MM.1S (cell line): Measurements from ENCODE around the gene UNC5C.

Experiments used
- DNase-seq: peaks from one replicate; pipeline ENCODE4 v3.0.0-alpha.2; 2015
- H2AFZ ChIP-seq: fragments of 300-600 bp; sonication (generic); 2 replicates; pipeline ENCODE4 v1.6.0; 2016; ENCODE audit warnings: antibody characterized with exemption, low read length
- H3F3A ChIP-seq: fragments of 300-600 bp; sonication (generic); 2 replicates; pipeline ENCODE4 v1.6.1; 2016; ENCODE audit warnings: mild to moderate bottlenecking, antibody characterized with exemption, low read length, moderate library complexity, mixed read lengths; ENCODE audit not compliant: insufficient read depth
- H3K27ac ChIP-seq: fragments of 300-600 bp; sonication (generic); 2 replicates; pipeline ENCODE4 v1.5.1; 2016; ENCODE audit warnings: mild to moderate bottlenecking, low read length
- H3K27me3 ChIP-seq: fragments of 300-600 bp; sonication (generic); replicated peaks from 2 replicates; pipeline ENCODE4 v1.6.0; 2016; ENCODE audit warnings: low read length; ENCODE audit not compliant: insufficient read depth
- H3K36me3 ChIP-seq: fragments of 300-600 bp; sonication (generic); replicated peaks from 2 replicates; pipeline ENCODE4 v1.6.1; 2016; ENCODE audit warnings: mild to moderate bottlenecking, low read length, mixed read lengths; ENCODE audit not compliant: insufficient read depth
- H3K4me1 ChIP-seq: fragments of 300-600 bp; sonication (generic); 2 replicates; pipeline ENCODE4 v1.6.1; 2016; ENCODE audit warnings: low read length, mixed read lengths
- H3K4me2 ChIP-seq: fragments of 300-600 bp; sonication (generic); 2 replicates; pipeline ENCODE4 v1.6.0; 2016; ENCODE audit warnings: low read depth, low read length
- H3K4me3 ChIP-seq: fragments of 300-600 bp; sonication (generic); 2 replicates; pipeline ENCODE4 v1.5.1; 2016; ENCODE audit warnings: low read length, mixed read lengths
- H3K79me2 ChIP-seq: fragments of 300-600 bp; sonication (generic); 2 replicates; pipeline ENCODE4 v1.6.1; 2016; ENCODE audit warnings: mixed run types, low read length, mixed read lengths
- H3K9ac ChIP-seq: fragments of 300-600 bp; sonication (generic); 2 replicates; pipeline ENCODE4 v1.6.1; 2016; ENCODE audit warnings: low read length, mixed read lengths
- H3K9me2 ChIP-seq: fragments of 300-600 bp; sonication (generic); replicated peaks from 2 replicates; pipeline ENCODE4 v1.6.1; 2016; ENCODE audit warnings: mild to moderate bottlenecking, low read length, mixed read lengths; ENCODE audit not compliant: insufficient read depth
- H3K9me3 ChIP-seq: fragments of 300-600 bp; sonication (generic); replicated peaks from 2 replicates; pipeline ENCODE4 v1.6.1; 2016; ENCODE audit warnings: mild to moderate bottlenecking, low read length, mixed read lengths; ENCODE audit not compliant: insufficient read depth
- H4K20me1 ChIP-seq: fragments of 300-600 bp; sonication (generic); 2 replicates; pipeline ENCODE4 v1.6.1; 2016; ENCODE audit warnings: mild to moderate bottlenecking, low read length, moderate library complexity, mixed read lengths; ENCODE audit not compliant: insufficient read depth
- CTCF ChIP-seq: fragments of 300-600 bp; sonication (generic); IDR thresholded peaks from 2 replicates; pipeline ENCODE4 v1.5.1; 2016; ENCODE audit warnings: antibody characterized with exemption, low read length, mixed read lengths
- EZH2 ChIP-seq: fragments of 300-600 bp; sonication (generic); optimal IDR thresholded peaks from 2 replicates; pipeline ENCODE3; 2017; ENCODE audit warnings: low read depth, mild to moderate bottlenecking, antibody characterized with exemption, low read length, mixed read lengths
- EZH2phosphoT487 ChIP-seq: fragments of 300-600 bp; sonication (generic); IDR thresholded peaks from 2 replicates; pipeline ENCODE4 v1.6.1; 2018; ENCODE audit warnings: antibody characterized with exemption, low read length

The UNC5C gene

GRCh38 chr4:95129821-95130311 is 418.9 kb downstream of the UNC5C start:
- H2AFZ ChIP-seq: no peak overlapping the region
- H3K27me3 ChIP-seq: no peaks in the 10 kb centered on the region
- H3K9me3 ChIP-seq: no peaks in the 10 kb centered on the region
- no peak overlapping the region for H3K4me2 ChIP-seq
- H3F3A ChIP-seq: no peaks in the 10 kb centered on the region
- H3K27ac ChIP-seq: no peak overlapping the region
- no peaks in the 10 kb centered on the region for H4K20me1 ChIP-seq
- DNase-seq: no peak
- no peaks in the 10 kb centered on the region for H3K79me2 ChIP-seq
- H3K9ac ChIP-seq: no peak overlapping the region
- H3K4me3 ChIP-seq: no peak overlapping the region
- H3K36me3 ChIP-seq: no peaks in the 10 kb centered on the region
- TF ChIP-seq EZH2 (no peak), CTCF (no peak), EZH2phosphoT487 (no peak)
- no peaks in the 10 kb centered on the region for H3K9me2 ChIP-seq
- no peaks in the 10 kb centered on the region for H3K4me1 ChIP-seq

- TF ChIP-seq CTCF (no peak), EZH2phosphoT487 (no peak), EZH2 (no peak)
- no peak overlapping the region for H3K27ac ChIP-seq
- no peak overlapping the region for H3K4me2 ChIP-seq
Observed at GRCh38 chr4:95129031-95129430, 419.7 kb downstream of the UNC5C start.

GRCh38 chr4:95124906-95125504 is 423.8 kb downstream of the UNC5C start:
- no peaks in the 10 kb centered on the region for H3F3A ChIP-seq
- H3K4me3 ChIP-seq: no peak overlapping the region
- no peaks in the 10 kb centered on the region for H3K27me3 ChIP-seq
- H3K4me1 ChIP-seq: no peaks in the 10 kb centered on the region
- no peaks in the 10 kb centered on the region for H3K9me3 ChIP-seq
- TF ChIP-seq CTCF (peak; percentile 30; the same call in 1 of the 2 replicates), EZH2 (no peak)
- H2AFZ ChIP-seq: no peak overlapping the region
- H3K4me2 ChIP-seq: no peak overlapping the region
- no peaks in the 10 kb centered on the region for H3K9me2 ChIP-seq
- peak; percentile 32 for DNase-seq
- no peaks in the 10 kb centered on the region for H3K79me2 ChIP-seq
- no peaks in the 10 kb centered on the region for H3K36me3 ChIP-seq
- no peak overlapping the region for H3K9ac ChIP-seq
- no peaks in the 10 kb centered on the region for H4K20me1 ChIP-seq
- no peak overlapping the region for H3K27ac ChIP-seq

More at GRCh38 chr4:95129031-95129430, 419.7 kb downstream of the UNC5C start:
- Histone ChIP-seq H2AFZ (no peak overlapping the region), H3K4me3 (no peak overlapping the region), H3K36me3 (no peaks in the 10 kb centered on the region), H3K4me1 (no peaks in the 10 kb centered on the region), H3K9ac (no peak overlapping the region), H3K9me3 (no peaks in the 10 kb centered on the region), H3K9me2 (no peaks in the 10 kb centered on the region), H3K79me2 (no peaks in the 10 kb centered on the region), H3F3A (no peaks in the 10 kb centered on the region), H3K27me3 (no peaks in the 10 kb centered on the region), H4K20me1 (no peaks in the 10 kb centered on the region)
- no peak for DNase-seq
